Breast epithelium (tissue), 3 donors: ENCODE measurements around the gene AKR1D1.
"Not testable (repeated sequence)": the region's sequence is repeated elsewhere in the genome, so short reads cannot be mapped to it uniquely, and the experiment has no call there.

Experiments used
- CTCF ChIP-seq, 3 donors: fragments of 450-650 bp; IDR thresholded peaks; one replicate each; pipeline ENCODE4 v1.5.1; 2016 to 2017; ENCODE audit warnings: antibody characterized with exemption in 3 of 3, mild to moderate bottlenecking in 3 of 3, moderate library complexity in 3 of 3
- POLR2A ChIP-seq: fragments of 450-650 bp; IDR thresholded peaks from one replicate; pipeline ENCODE4 v1.6.1; 2016; ENCODE audit warnings: antibody characterized with exemption, mild to moderate bottlenecking, moderate library complexity
- POLR2AphosphoS5 ChIP-seq, 3 donors: sonication (generic); formaldehyde crosslinking; IDR thresholded peaks; one replicate each; pipeline ENCODE4 v1.6.1; 2017; ENCODE audit warnings: antibody characterized with exemption in 3 of 3

GRCh38 chr7:138146757-138147734 is 70.8 kb downstream of the AKR1D1 start:
- not testable (repeated sequence) for TF ChIP-seq POLR2AphosphoS5 (IDR thresholded peaks at IDR 0.05); CTCF (IDR thresholded peaks at IDR 0.05); POLR2A
